Dermis lymphatic vessel endothelial cell (primary cell): ENCODE results near the gene MET. TPM values are rescaled to one million over a fixed set of nuclear protein-coding genes. Genes with fewer than 3 reads are reported as not detected.

Experiments
- total RNA-seq: library from RNA; depleted of rRNA; stranded (reverse); fragments of >200 nt; gene quantifications from 2 replicates; pipeline ENCODE4 v1.2.1, GENCODE V29; 2014

Gene MET
- total RNA-seq, result 25.4 and 50.3 TPM in 2 replicates

DNA sequence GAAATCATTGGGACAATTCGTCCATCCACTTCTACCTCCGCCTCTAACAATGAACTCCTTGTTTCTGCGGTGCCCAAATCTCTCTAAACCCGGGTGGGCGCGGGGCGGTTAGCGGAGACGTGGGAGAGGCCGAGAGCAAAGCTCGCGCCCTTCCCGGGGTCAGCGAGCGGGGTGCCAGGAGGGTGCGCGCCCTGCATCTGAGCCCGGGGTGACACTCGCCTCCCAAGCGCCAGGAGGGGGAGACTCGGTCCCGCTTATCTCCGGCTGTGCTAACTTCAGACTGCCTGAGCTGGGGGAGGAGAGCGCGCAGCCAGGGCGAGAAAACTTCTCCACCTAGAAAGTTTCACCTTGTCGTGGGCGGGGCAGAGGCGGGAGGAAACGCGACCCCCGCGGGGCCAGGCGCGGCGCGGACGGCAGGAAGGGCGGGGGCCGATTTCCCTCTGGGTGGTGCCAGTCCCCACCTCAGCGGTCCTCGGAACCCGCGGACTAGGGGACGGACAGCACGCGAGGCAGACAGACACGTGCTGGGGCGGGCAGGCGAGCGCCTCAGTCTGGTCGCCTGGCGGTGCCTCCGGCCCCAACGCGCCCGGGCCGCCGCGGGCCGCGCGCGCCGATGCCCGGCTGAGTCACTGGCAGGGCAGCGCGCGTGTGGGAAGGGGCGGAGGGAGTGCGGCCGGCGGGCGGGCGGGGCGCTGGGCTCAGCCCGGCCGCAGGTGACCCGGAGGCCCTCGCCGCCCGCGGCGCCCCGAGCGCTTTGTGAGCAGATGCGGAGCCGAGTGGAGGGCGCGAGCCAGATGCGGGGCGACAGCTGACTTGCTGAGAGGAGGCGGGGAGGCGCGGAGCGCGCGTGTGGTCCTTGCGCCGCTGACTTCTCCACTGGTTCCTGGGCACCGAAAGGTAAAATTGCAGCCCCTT lies at the start of gene MET:
TSS of gene MET (plus strand) at position 516 of the 915 bp plus-strand sequence. CDS start 26,889 bp downstream, outside the sequence.

Other genes starting within 250 kb of the MET start
- 88.0 and 196 TPM in 2 replicates for gene CAV2, start 172.5 kb upstream of the MET start, total RNA-seq
- gene CAV1, start 147.2 kb upstream of the MET start, total RNA-seq, result 342 and 781 TPM in 2 replicates
- 188 and 240 TPM in 2 replicates for gene CAPZA2, start 190.4 kb downstream of the MET start, total RNA-seq